HG02571 (cell line): ENCODE data around the gene NFATC4.
"Not testable (repeated sequence)": the region's sequence is repeated elsewhere in the genome, so short reads cannot be mapped to it uniquely, and the experiment has no call there.

Source experiments
- ATAC-seq: cut with Tn5 transposase; IDR thresholded peaks from one replicate; pipeline ENCODE4 v1.9.1; 2021; ENCODE audit warnings: mild to moderate bottlenecking, moderate library complexity; ENCODE audit not compliant: unreplicated experiment

NFATC4 gene

GRCh38 chr14:24387009-24387345 lies 19.0 kb downstream of the NFATC4 start:
- ATAC-seq = no peak

- ATAC-seq = not testable (repeated sequence)
Measured at GRCh38 chr14:24387579-24387978, 19.6 kb downstream of the NFATC4 start.

GRCh38 chr14:24388474-24389179 lies 20.6 kb downstream of the NFATC4 start:
- no peak for ATAC-seq

GRCh38 chr14:24389226-24389848 lies 21.4 kb downstream of the NFATC4 start:
- no peak for ATAC-seq

- no peak for ATAC-seq
Measured at GRCh38 chr14:24390701-24391468, 22.9 kb downstream of the NFATC4 start.

GRCh38 chr14:24392325-24393091 lies 24.5 kb downstream of the NFATC4 start:
- ATAC-seq = no peak

GRCh38 chr14:24394275-24394674 lies 26.3 kb downstream of the NFATC4 start:
- ATAC-seq = no peak

GRCh38 chr14:24395609-24396582 lies 27.9 kb downstream of the NFATC4 start:
- no peak for ATAC-seq

- no peak for ATAC-seq
Measured at GRCh38 chr14:24397639-24398292, 29.8 kb downstream of the NFATC4 start.

- ATAC-seq = no peak
Measured at GRCh38 chr14:24398293-24398652, 30.3 kb downstream of the NFATC4 start.

- ATAC-seq = no peak
Measured at GRCh38 chr14:24398653-24399446, 30.9 kb downstream of the NFATC4 start, which contains the start of gene NYNRIN. NYNRIN (plus strand) TSS chr14:24399003; CDS start chr14:24399247, 244 bp downstream.

- ATAC-seq = no peak
Measured at GRCh38 chr14:24399447-24399822, 31.5 kb downstream of the NFATC4 start.

GRCh38 chr14:24399999-24400718 lies 32.2 kb downstream of the NFATC4 start:
- no peak for ATAC-seq

- no peak for ATAC-seq
Measured at GRCh38 chr14:24401810-24402702, 34.1 kb downstream of the NFATC4 start.

GRCh38 chr14:24403294-24403998 lies 35.5 kb downstream of the NFATC4 start:
- ATAC-seq = no peak

GRCh38 chr14:24404814-24405213 lies 36.8 kb downstream of the NFATC4 start:
- no peak for ATAC-seq

- ATAC-seq = no peak
Measured at GRCh38 chr14:24406416-24406815, 38.4 kb downstream of the NFATC4 start.
